Breast epithelium (tissue), 3 donors: ENCODE measurements around the gene RPL36AL.

Source experiments
- CTCF ChIP-seq, 3 donors: fragments of 450-650 bp; IDR thresholded peaks; one replicate each; pipeline ENCODE4 v1.5.1; 2016 to 2017; ENCODE audit warnings: antibody characterized with exemption in 3 of 3, mild to moderate bottlenecking in 3 of 3, moderate library complexity in 3 of 3
- POLR2AphosphoS5 ChIP-seq, 3 donors: sonication (generic); formaldehyde crosslinking; IDR thresholded peaks; one replicate each; pipeline ENCODE4 v1.6.1; 2017; ENCODE audit warnings: antibody characterized with exemption in 3 of 3

DNA sequence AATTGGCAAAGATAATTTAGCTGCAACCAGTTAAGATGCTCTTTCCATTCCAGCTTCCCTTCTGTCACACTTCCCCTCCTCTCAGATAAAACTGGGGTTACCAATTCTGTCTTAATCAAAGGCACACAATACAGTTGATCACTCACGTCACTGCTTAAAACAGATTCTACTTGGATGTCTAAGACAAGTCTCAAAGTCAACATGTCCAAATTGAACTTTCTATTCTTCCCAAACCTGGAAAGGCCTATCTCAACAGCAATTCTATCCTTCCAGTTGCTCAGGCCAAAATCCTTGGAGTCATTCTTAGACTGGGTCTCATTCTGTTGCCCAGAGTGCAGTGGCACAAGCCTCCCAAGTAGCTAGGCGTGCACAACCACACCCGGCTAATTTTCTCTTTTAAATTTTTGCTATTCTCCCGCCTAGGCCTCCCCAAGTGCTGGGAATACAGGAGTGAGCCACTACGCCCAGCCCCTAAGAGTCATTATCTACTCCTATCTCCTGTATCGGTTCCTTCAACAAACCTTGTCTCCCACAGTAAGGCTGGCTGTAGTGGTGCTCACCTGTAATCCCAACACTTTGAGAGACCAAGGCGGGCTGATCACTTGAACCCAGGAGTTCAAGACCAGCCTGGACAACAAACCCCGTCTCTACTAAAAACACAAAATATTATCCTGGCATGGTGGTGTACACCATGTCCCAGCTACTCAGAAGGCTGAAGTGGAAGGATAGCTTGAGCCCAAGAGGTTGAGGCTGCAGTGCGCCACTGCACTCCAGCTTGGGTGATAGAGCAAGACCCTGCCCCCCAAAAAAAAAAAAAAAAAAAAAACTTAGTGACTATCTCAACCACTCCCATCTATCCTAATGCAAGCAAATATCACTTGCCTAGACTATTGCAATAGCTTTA is 39.0 kb downstream of the RPL36AL start:
- TF ChIP-seq POLR2AphosphoS5 (IDR thresholded peaks at IDR 0.05) (no peak), CTCF (IDR thresholded peaks at IDR 0.05) (no peak)
